ENCODE results near the gene HPSE2.

- TF ChIP-seq EZH2 (IDR thresholded peaks at IDR 0.05; ENCODE audit: borderline replicate concordance, low read depth, low read length, severe bottlenecking) (no peak), CTCF (IDR thresholded peaks at IDR 0.05; ENCODE audit: borderline replicate concordance, extremely low read depth, low read length, poor library complexity, severe bottlenecking) (no peak)
Observed at GRCh38 chr10:99002392-99002791, 233.3 kb downstream of the HPSE2 start.

Measured in DND-41 (cell line).